Prostate gland (tissue), 2 donors: ENCODE results near the gene DNAJA1.

ENCODE experiments used
- CTCF ChIP-seq, 4 experiments: fragments of 200-600 bp in 2 of 4; fragments of 450-650 bp in 2 of 4; sonication (generic) in 2 of 4; IDR thresholded peaks; 1 replicate in 3 of 4; 2 replicates in 1 of 4; pipeline ENCODE4 v1.5.1; 2016 to 2019; ENCODE audit warnings: antibody characterized with exemption in 4 of 4, mild to moderate bottlenecking in 2 of 4, moderate library complexity in 2 of 4
- POLR2A ChIP-seq: fragments of 450-650 bp; IDR thresholded peaks from one replicate; pipeline ENCODE4 v1.6.1; 2016; ENCODE audit warnings: antibody characterized with exemption, mild to moderate bottlenecking
- POLR2AphosphoS5 ChIP-seq: sonication (generic); formaldehyde crosslinking; IDR thresholded peaks from one replicate; pipeline ENCODE4 v1.6.1; 2017; ENCODE audit warnings: antibody characterized with exemption

DNA sequence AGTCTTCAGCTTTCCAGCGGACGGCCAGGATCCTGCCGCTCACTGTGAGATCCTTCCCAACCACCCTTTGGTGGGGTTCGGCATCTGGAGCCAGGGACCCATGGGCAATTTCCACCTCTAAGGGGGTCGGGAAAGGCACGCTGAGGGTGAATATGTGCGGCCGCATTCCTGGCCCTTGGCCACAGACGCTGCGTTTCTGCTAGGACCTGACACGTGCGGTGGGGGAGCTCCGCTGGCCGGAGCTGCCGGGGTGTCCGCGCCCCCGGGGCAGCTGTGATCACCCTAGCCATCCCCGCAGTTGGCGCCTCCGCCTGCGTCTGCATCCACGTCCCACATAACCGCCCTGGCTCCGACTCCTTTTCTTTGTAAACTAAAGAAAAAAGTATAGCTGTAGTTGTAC is 5.3 kb upstream of the DNAJA1 start:
- TF ChIP-seq CTCF (IDR thresholded peaks at IDR 0.05) (no peak), POLR2A (no peak), POLR2AphosphoS5 (no peak)
